ENCODE results near the gene ZNHIT2.

GRCh38 chr11:65083134-65083833 lies 34.2 kb downstream of the ZNHIT2 start:
- TF ChIP-seq RFX3 (CRISPR knock-in tag; IDR thresholded peaks at IDR 0.05), result no peak
- no peak for TF ChIP-seq BRD4 (CRISPR knock-in tag; IDR thresholded peaks at IDR 0.05)
- no peak for TF ChIP-seq ZKSCAN8 (CRISPR knock-in tag; IDR thresholded peaks at IDR 0.05; ENCODE audit: borderline replicate concordance)
- TF ChIP-seq JUNB (CRISPR knock-in tag; IDR thresholded peaks at IDR 0.05; ENCODE audit: borderline replicate concordance), result no peak
- no peak for TF ChIP-seq TCF7L2 (IDR thresholded peaks at IDR 0.05; ENCODE audit: low read depth, low read length)
- TF ChIP-seq GATAD1 (CRISPR knock-in tag; IDR thresholded peaks at IDR 0.05), result no peak
- TF ChIP-seq ZNF619 (CRISPR knock-in tag; IDR thresholded peaks at IDR 0.05), result no peak
- no peak for TF ChIP-seq ETV5 (CRISPR knock-in tag; IDR thresholded peaks at IDR 0.05; ENCODE audit: borderline replicate concordance)
- TF ChIP-seq, protein P1, sequence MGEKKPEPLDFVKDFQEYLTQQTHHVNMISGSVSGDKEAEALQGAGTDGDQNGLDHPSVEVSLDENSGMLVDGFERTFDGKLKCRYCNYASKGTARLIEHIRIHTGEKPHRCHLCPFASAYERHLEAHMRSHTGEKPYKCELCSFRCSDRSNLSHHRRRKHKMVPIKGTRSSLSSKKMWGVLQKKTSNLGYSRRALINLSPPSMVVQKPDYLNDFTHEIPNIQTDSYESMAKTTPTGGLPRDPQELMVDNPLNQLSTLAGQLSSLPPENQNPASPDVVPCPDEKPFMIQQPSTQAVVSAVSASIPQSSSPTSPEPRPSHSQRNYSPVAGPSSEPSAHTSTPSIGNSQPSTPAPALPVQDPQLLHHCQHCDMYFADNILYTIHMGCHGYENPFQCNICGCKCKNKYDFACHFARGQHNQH (CRISPR knock-in tag; IDR thresholded peaks at IDR 0.05), result no peak
- no peak for TF ChIP-seq MBNL3 (CRISPR knock-in tag; conservative IDR thresholded peaks at IDR 0.05)
- TF ChIP-seq NPAS2 (CRISPR knock-in tag; IDR thresholded peaks at IDR 0.05; ENCODE audit: borderline replicate concordance), result no peak
- TF ChIP-seq STAT6 (CRISPR knock-in tag; IDR thresholded peaks at IDR 0.05; ENCODE audit: borderline replicate concordance), result 0 out of 2 replicates have a peak, but pooled peaks have one; percentile 2
- no peak for TF ChIP-seq ETS1 (CRISPR knock-in tag; IDR thresholded peaks at IDR 0.05)
